ENCODE measurements around the gene TENM4. TPM values are rescaled to one million over a fixed set of nuclear protein-coding genes. Genes with fewer than 3 reads are reported as not detected.

Gene TENM4
- total and polyA plus RNA-seq, 2 of the 8 experiments (the other 6 are each of a cell fraction or from before 2014, with no cell fraction given) = 3.5 to 7.2 TPM

DNA sequence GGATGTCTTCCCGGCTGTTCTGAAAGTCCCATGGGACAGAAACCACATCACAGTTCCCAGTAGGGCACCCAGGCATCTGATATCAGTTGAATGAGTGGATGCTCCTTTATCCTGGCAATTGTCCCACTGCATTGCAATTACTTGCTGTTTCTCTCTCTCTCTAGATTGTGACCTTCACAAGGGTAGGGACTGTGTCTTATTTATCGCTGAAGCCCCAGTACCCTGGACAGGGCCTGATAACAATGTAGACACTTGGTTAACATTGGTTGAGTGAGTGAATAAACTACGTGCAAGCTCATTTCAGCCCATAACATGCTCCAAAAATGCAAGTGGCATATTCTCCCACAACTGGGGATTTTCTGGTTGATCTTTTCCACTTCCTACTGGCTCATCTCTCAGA, 672.5 kb downstream of the TENM4 start:
- Histone ChIP-seq H2AFZ (ENCODE audit: low read length) (no peak overlapping the region), H3K4ac (replicated peaks; ENCODE audit: insufficient read length, low read depth, low read length) (no peak overlapping the region), H2BK12ac (ENCODE audit: low read depth, low read length) (no peak overlapping the region), H4K20me1 (replicated peaks in 1 of 2; ENCODE audit: control insufficient read depth in 1 of 2, insufficient read depth in 2 of 2, low read length in 2 of 2) (no peaks in the 10 kb centered on the region), H4K8ac (ENCODE audit: extremely low read depth, insufficient read depth, low read length) (no peak overlapping the region), H3K23ac (ENCODE audit: insufficient read length) (no peak overlapping the region), H3K9me3 (ENCODE audit: insufficient read depth in 2 of 2, low read depth in 1 of 2, low read length in 1 of 2) (no peaks in the 10 kb centered on the region), H3K56ac (replicated peaks; ENCODE audit: insufficient read length, low read depth, low read length) (no peak overlapping the region), H3K4me1 (replicated peaks in 1 of 4; ENCODE audit: control insufficient read depth in 3 of 4, insufficient read depth in 4 of 4, low read length in 3 of 4) (no peaks in the 10 kb centered on the region), H3K79me1 (ENCODE audit: low read depth, low read length) (no peaks in the 10 kb centered on the region), H3K9ac (replicated peaks in 1 of 4; ENCODE audit: extremely low read depth in 1 of 4, low read depth in 3 of 4, low read length in 3 of 4) (no peak overlapping the region), H2BK5ac (ENCODE audit: low read depth, low read length) (no peak overlapping the region), H3K27ac (ENCODE audit: low read depth, low read length) (no peak overlapping the region), H3K4me3 (ENCODE audit: extremely low read depth in 1 of 4, insufficient read depth in 2 of 4, low read depth in 3 of 4, low read length in 4 of 4) (no peak overlapping the region), H3K14ac (ENCODE audit: insufficient read length) (no peak overlapping the region), H4K91ac (replicated peaks; ENCODE audit: insufficient read length, low read length) (no peak overlapping the region), H3K27me3 (replicated peaks in 1 of 4; ENCODE audit: control insufficient read depth in 3 of 4, extremely low read depth in 1 of 4, insufficient read depth in 3 of 4, low read length in 3 of 4) (no peaks in the 10 kb centered on the region), H2AK5ac (ENCODE audit: low read depth, low read length) (no peak overlapping the region), H4K5ac (ENCODE audit: insufficient read length, low read depth, low read length) (no peak overlapping the region), H2BK20ac (ENCODE audit: low read length) (no peak overlapping the region), H3K23me2 (ENCODE audit: low read depth, low read length) (no peaks in the 10 kb centered on the region; the same call in 1 of the 2 replicates), H3K36me3 (ENCODE audit: control insufficient read depth in 2 of 4, insufficient read depth in 4 of 4, low read length in 3 of 4) (no peaks in the 10 kb centered on the region), H3K18ac (ENCODE audit: extremely low read depth, low read length) (no peak overlapping the region), H2BK15ac (ENCODE audit: low read length) (no peak overlapping the region), H2BK120ac (replicated peaks; ENCODE audit: low read depth, low read length) (no peak overlapping the region), H3K79me2 (ENCODE audit: control insufficient read depth in 1 of 2, insufficient read depth in 2 of 2, low read length in 2 of 2) (no peaks in the 10 kb centered on the region), H3K4me2 (ENCODE audit: insufficient read depth in 1 of 2, low read depth in 2 of 2, low read length in 2 of 2) (no peak overlapping the region)
- ChIA-PET CTCF (ENCODE audit: partially characterized antibody) (interaction anchor here (0.6 to 1.5 kb wide), 2 partner anchors 30 to 131 kb away, joined by 3 read pairs; no protein-coding TSS in a partner anchor), POLR2A (ENCODE audit: partially characterized antibody) (no interaction called here)
- 95% methylated on average over 3 of the region's 3 CpGs; no CpG with 5 or more reads in 1 of the 2 experiments for WGBS, 2 experiments (ENCODE audit: extremely low coverage in 1 of 2, insufficient coverage in 1 of 2, insufficient read length in 1 of 2, insufficient replicate concordance in 2 of 2, low coverage in 1 of 2, low lambda C conversion rate in 2 of 2, missing lambda C conversion rate in 1 of 2)
- FAIRE-seq (no peak), DNase-seq (ENCODE audit: low read depth in 1 of 2, low spot score in 2 of 2) (no peak)
- TF ChIP-seq SP4 (IDR thresholded peaks at IDR 0.05; ENCODE audit: low read length) = no peak
- TF ChIP-seq CEBPB (IDR thresholded peaks at IDR 0.05; ENCODE audit: low read depth, low read length) = no peak
- no peak for TF ChIP-seq MAFK (IDR thresholded peaks at IDR 0.05; ENCODE audit: low read depth, low read length)
- TF ChIP-seq TCF12 (IDR thresholded peaks at IDR 0.05; ENCODE audit: low read depth, low read length) = no peak
- no peak for TF ChIP-seq SIN3A (conservative IDR thresholded peaks at IDR 0.05 in 1 of 2, IDR thresholded peaks at IDR 0.05 in 1 of 2; ENCODE audit: low read depth in 1 of 2, low read length in 2 of 2)
- no peak for TF ChIP-seq SAP30 (IDR thresholded peaks at IDR 0.05; ENCODE audit: insufficient read depth, insufficient replicate concordance, low read length)
- TF ChIP-seq SIRT6 (IDR thresholded peaks at IDR 0.05; ENCODE audit: low read length) = no peak
- no peak for TF ChIP-seq CBX5 (IDR thresholded peaks at IDR 0.05; ENCODE audit: low read depth, low read length)
